ENCODE data around the gene CORO7. TPM values are rescaled to one million over a fixed set of nuclear protein-coding genes. Genes with fewer than 3 reads are reported as not detected.
A peak's percentile ranks its signal among the peaks of the same experiment; 100 is the strongest.

The CORO7 gene
- total and polyA plus RNA-seq, 9 donors = 1.3 to 29.5 (median 17.9) TPM

DNA sequence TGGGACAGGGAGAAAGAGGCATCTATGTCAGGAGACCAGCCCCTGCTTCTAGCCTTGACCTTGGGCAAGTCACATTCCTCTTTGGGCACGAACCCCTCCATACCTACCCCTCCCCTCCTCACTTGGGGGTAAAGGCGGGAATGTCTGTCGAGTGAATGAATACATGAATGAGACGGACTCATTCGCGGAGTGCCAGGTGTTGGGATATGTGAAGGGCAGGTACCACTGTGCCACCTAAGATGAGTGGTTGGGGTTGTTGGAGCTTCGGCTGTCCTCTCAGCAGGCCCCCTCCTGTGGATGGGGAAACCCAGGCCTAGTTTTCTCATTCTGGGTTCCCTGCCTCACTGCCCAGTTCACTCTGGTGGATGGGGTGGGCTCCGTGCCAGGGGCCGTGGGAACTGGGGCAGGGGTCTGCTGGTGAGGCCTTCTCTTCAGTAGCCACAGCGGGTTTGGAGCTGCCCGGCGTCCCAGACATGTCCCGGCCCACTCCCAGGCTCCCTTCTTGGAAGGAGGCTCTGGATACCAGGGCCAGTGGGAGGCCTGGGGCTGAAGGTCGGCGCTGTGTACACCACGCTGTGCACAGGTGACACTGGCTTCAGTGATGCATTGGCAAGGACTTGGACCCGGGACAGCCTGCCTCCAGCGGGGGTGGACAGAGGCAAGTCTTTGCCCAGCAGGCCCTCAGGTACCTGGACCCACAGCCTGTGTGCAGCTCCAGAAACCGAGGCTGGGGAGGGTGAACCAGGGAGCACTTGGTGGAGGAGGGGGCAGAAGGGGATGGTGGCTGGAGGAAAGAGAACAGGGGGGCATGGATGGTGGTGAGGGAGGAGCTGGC lies 94.9 kb downstream of the CORO7 start:
- H3K4me3 ChIP-seq = no peak overlapping the region
- intact Hi-C loops (cut with DNase I) = loop anchor here in 2 of 4 donors (10.0 kb wide), 1 partner anchor 57 kb away; no protein-coding TSS in a partner anchor
- 76 to 79% (median 78%) methylated on average over 19 of the region's 19 CpGs for WGBS, 3 donors

GRCh38 chr16:4320571-4321137 lies 95.7 kb downstream of the CORO7 start:
- Histone ChIP-seq H3K4me1 (ENCODE audit: insufficient read depth) (peaks cover 47% of the 10 kb centered on the region), H3K27me3 (no peaks in the 10 kb centered on the region), H3K27ac (peak overlapping the region; percentile 34 to 97), H3K4me3 (no peak overlapping the region), H3K36me3 (no peaks in the 10 kb centered on the region), H3K9me3 (no peaks in the 10 kb centered on the region)
- WGBS, 3 donors = 53 to 56% (median 54%) methylated on average over 15 to 16 of the region's 16 CpGs
- intact Hi-C loops (cut with DNase I) = loop anchor here in 2 of 4 donors (10.0 kb wide), 1 partner anchor 56 kb away; no protein-coding TSS in a partner anchor
- TF ChIP-seq EP300 (IDR thresholded peaks at IDR 0.05) (no peak), POLR2A (IDR thresholded peaks at IDR 0.05) (no peak), CTCF (IDR thresholded peaks at IDR 0.05) (no peak)
- DNase-seq = peak in 2 of 5 donors; percentile 36 to 39

More for the DNA sequence above, 94.9 kb downstream of the CORO7 start:
- peak in 2 of 5 donors; percentile 44 to 50 for DNase-seq
- TF ChIP-seq POLR2A (IDR thresholded peaks at IDR 0.05) (no peak), CTCF (IDR thresholded peaks at IDR 0.05) (no peak), EP300 (IDR thresholded peaks at IDR 0.05) (no peak)
- Histone ChIP-seq H3K9me3 (no peaks in the 10 kb centered on the region), H3K36me3 (no peaks in the 10 kb centered on the region), H3K4me1 (ENCODE audit: insufficient read depth) (peaks cover 47% of the 10 kb centered on the region), H3K27ac (peak overlapping the region; percentile 20 to 97), H3K27me3 (no peaks in the 10 kb centered on the region)

DNA sequence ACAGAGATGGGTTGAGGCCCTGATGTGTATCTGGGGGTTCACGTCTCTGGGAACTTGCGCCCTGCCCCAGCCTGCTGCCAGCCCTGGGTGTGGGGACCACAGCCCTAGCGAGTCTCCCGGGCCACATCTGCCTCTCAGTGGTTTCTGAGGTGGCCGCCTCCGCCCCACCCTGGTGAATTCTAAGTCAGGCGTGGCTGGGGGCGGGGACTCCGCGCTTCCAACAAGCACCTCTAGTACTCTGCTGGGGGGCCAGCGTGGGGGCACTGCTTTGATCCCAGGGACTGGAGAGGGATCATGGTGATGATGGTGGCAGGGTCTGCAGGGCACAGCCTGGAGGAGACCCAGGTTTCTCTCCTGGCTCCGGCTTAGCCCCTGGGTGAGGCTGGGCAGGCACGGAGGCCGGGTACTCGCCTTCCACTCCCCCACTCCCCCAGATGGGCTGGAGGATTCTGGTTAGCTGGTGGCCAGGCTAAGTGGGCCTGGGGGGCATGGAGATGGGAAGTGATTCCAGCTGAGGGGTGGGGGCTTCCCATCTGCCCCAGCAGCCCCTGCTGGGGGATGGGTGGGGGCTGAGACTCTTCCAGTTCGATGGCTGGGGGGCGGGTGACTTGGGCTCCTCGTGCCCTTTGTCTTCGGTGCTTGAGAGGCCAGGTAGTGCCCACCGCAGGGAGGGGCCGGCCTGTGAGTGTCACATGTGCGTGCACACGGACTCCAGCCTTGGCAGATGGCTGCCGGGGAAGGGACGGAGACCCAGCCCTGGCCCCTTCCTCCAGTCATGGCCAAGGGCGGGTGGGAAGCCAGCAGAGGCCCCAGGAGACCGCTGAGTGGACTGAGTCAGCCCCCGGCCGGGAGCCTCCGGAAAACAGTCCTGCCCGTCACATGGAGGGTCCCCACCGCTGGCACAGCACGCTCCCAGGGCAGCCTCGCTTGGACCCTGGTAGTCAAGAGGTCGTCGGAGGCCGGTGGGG lies 96.7 kb downstream of the CORO7 start:
- TF ChIP-seq EP300 (IDR thresholded peaks at IDR 0.05) (no peak), POLR2A (IDR thresholded peaks at IDR 0.05) (no peak), CTCF (IDR thresholded peaks at IDR 0.05) (no peak)
- Histone ChIP-seq H3K4me3 (no peak overlapping the region), H3K9me3 (no peaks in the 10 kb centered on the region), H3K4me1 (ENCODE audit: insufficient read depth) (peaks cover 43% of the 10 kb centered on the region), H3K27ac (peak overlapping the region; percentile 32 to 97), H3K27me3 (no peaks in the 10 kb centered on the region), H3K36me3 (no peaks in the 10 kb centered on the region)
- WGBS, 3 donors = 48 to 60% (median 49%) methylated on average over 37 of the region's 37 CpGs
- DNase-seq = peak in 4 of 5 donors; percentile 55 to 64 (median 60)
- intact Hi-C loops (cut with DNase I) = loop anchor here in 2 of 4 donors (10.0 kb wide), 1 partner anchor 55 kb away; no protein-coding TSS in a partner anchor

DNA sequence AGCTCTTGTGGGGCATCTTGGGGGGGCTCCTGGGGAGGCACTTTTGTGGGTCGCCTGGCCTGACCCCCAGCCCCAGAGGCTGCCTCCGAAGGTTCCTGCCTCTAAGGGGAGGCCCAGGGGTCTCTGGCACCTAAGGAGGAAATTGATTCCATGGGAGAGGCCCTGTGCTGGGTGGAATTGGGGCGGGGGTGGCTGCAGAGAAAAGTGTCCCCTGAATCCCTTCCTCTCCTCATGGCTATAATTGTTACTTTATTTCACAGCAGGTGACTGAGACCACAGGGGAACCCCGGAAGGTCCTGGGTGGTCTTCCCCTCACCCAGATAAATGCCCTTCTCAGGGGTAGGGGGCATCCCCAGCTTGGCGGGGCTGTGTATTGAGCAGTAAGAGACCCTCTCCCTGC lies 97.4 kb downstream of the CORO7 start:
- Histone ChIP-seq H3K4me1 (ENCODE audit: insufficient read depth) (peaks cover 42% of the 10 kb centered on the region), H3K9me3 (no peaks in the 10 kb centered on the region), H3K27me3 (no peaks in the 10 kb centered on the region), H3K36me3 (no peaks in the 10 kb centered on the region), H3K27ac (peak overlapping the region; percentile 32 to 97), H3K4me3 (no peak overlapping the region)
- WGBS, 3 donors = 58 to 72% (median 58%) methylated on average over 5 of the region's 5 CpGs
- intact Hi-C loops (cut with DNase I) = no loop called here
- peak in 1 of 5 donors; percentile 38 for DNase-seq
- TF ChIP-seq POLR2A (IDR thresholded peaks at IDR 0.05) = no peak

Measured in ovary (tissue), 9 donors.